GM19463 (cell line): Measurements from ENCODE around the gene ZSWIM5.
A peak's percentile ranks its signal among the peaks of the same experiment; 100 is the strongest.
"Not testable (repeated sequence)": the region's sequence is repeated elsewhere in the genome, so short reads cannot be mapped to it uniquely, and the experiment has no call there.

Experiments used
- ATAC-seq: cut with Tn5 transposase; IDR thresholded peaks from one replicate; pipeline ENCODE4 v1.9.1; 2021; ENCODE audit warnings: mild to moderate bottlenecking, moderate library complexity; ENCODE audit not compliant: unreplicated experiment

The ZSWIM5 gene

GRCh38 chr1:45205910-45206721, at the start of gene ZSWIM5:
ZSWIM5 (minus strand) TSS chr1:45206605; CDS start chr1:45206350, 255 bp downstream.
- ATAC-seq = peak; percentile 69

GRCh38 chr1:45254490-45254889, 48.1 kb upstream of the ZSWIM5 start:
- no peak for ATAC-seq

GRCh38 chr1:45250544-45250943, 44.1 kb upstream of the ZSWIM5 start:
- ATAC-seq = no peak

GRCh38 chr1:45248004-45248403, 41.6 kb upstream of the ZSWIM5 start:
- not testable (repeated sequence) for ATAC-seq

- ATAC-seq = no peak
Observed at GRCh38 chr1:45246760-45247159, 40.4 kb upstream of the ZSWIM5 start.

- not testable (repeated sequence) for ATAC-seq
Observed at GRCh38 chr1:45246359-45246758, 40.0 kb upstream of the ZSWIM5 start.

- no peak for ATAC-seq
Observed at GRCh38 chr1:45244660-45245059, 38.3 kb upstream of the ZSWIM5 start.

- ATAC-seq = no peak
Observed at GRCh38 chr1:45243476-45244343, 37.3 kb upstream of the ZSWIM5 start.

- no peak for ATAC-seq
Observed at GRCh38 chr1:45238846-45239245, 32.4 kb upstream of the ZSWIM5 start.

GRCh38 chr1:45236136-45236535, 29.7 kb upstream of the ZSWIM5 start:
- no peak for ATAC-seq

GRCh38 chr1:45230537-45230936, 24.1 kb upstream of the ZSWIM5 start:
- ATAC-seq = no peak

GRCh38 chr1:45225598-45225997, 19.2 kb upstream of the ZSWIM5 start:
- no peak for ATAC-seq

- ATAC-seq = not testable (repeated sequence)
Observed at GRCh38 chr1:45223710-45224109, 17.3 kb upstream of the ZSWIM5 start.

- no peak for ATAC-seq
Observed at GRCh38 chr1:45221716-45222115, 15.3 kb upstream of the ZSWIM5 start.

- no peak for ATAC-seq
Observed at GRCh38 chr1:45216861-45217260, 10.5 kb upstream of the ZSWIM5 start.

GRCh38 chr1:45216200-45216541, 9.8 kb upstream of the ZSWIM5 start:
- ATAC-seq = no peak

- no peak for ATAC-seq
Observed at GRCh38 chr1:45215485-45216199, 9.2 kb upstream of the ZSWIM5 start.

- no peak for ATAC-seq
Observed at GRCh38 chr1:45213892-45214291, 7.5 kb upstream of the ZSWIM5 start.

GRCh38 chr1:45211076-45211475, 4.7 kb upstream of the ZSWIM5 start:
- no peak for ATAC-seq

- no peak for ATAC-seq
Observed at GRCh38 chr1:45206808-45207623, 611 bp upstream of the ZSWIM5 start.
